Measurements from ENCODE around the gene NFAT5. TPM values are rescaled to one million over a fixed set of nuclear protein-coding genes. Genes with fewer than 3 reads are reported as not detected.

NFAT5 gene
- total RNA-seq, 1 experiment from 2014 or later: 34.8 TPM

- BruUV-seq (replicated peaks): no TSS peak
- intact Hi-C loops (cut with micrococcal nuclease; ENCODE audit: unreplicated experiment): no loop called here
- TF ChIP-seq EZH2 (IDR thresholded peaks at IDR 0.05; ENCODE audit: borderline replicate concordance, low read depth, low read length, poor library complexity, severe bottlenecking): no peak
- no peak for TF ChIP-seq CTCF (conservative IDR thresholded peaks at IDR 0.05; ENCODE audit: low read depth, low read length)
- POLR2A ChIA-PET (ENCODE audit: low non-redundant PET): no interaction called here
- no peaks in the 10 kb centered on the region for H3K27me3 ChIP-seq (replicated peaks; ENCODE audit: insufficient read depth, low read depth, low read length, poor library complexity)
- peaks cover 39% of the 10 kb centered on the region for H3K4me1 ChIP-seq (ENCODE audit: insufficient read depth, low read length, poor library complexity, severe bottlenecking)
- CTCF ChIA-PET: no interaction called here
- no peak overlapping the region for H3K27ac ChIP-seq (ENCODE audit: low read depth, low read length, poor library complexity, severe bottlenecking)
- H3K4me3 ChIP-seq (ENCODE audit: low read depth, low read length, poor library complexity, severe bottlenecking): no peak overlapping the region
- DNase-seq (ENCODE audit: low spot score): no peak
- H3K9me3 ChIP-seq (ENCODE audit: low read depth, low read length, poor library complexity, severe bottlenecking): no peaks in the 10 kb centered on the region
- no peaks in the 10 kb centered on the region for H3K36me3 ChIP-seq (ENCODE audit: insufficient read depth, low read length, poor library complexity, severe bottlenecking)
These were observed 32.9 kb upstream of the NFAT5 start for GRCh38 chr16:69532641-69533455.

GRCh38 chr16:69534720-69535119 is 31.0 kb upstream of the NFAT5 start:
- no peak for DNase-seq (ENCODE audit: low spot score)
- no TSS peak for BruUV-seq (replicated peaks)
- peaks cover 45% of the 10 kb centered on the region for H3K4me1 ChIP-seq (ENCODE audit: insufficient read depth, low read length, poor library complexity, severe bottlenecking)
- no peak overlapping the region for H3K27ac ChIP-seq (ENCODE audit: low read depth, low read length, poor library complexity, severe bottlenecking)
- CTCF ChIA-PET: no interaction called here
- POLR2A ChIA-PET (ENCODE audit: low non-redundant PET): no interaction called here
- intact Hi-C loops (cut with micrococcal nuclease; ENCODE audit: unreplicated experiment): no loop called here
- H3K36me3 ChIP-seq (ENCODE audit: insufficient read depth, low read length, poor library complexity, severe bottlenecking): no peaks in the 10 kb centered on the region
- no peaks in the 10 kb centered on the region for H3K27me3 ChIP-seq (replicated peaks; ENCODE audit: insufficient read depth, low read depth, low read length, poor library complexity)
- no peaks in the 10 kb centered on the region for H3K9me3 ChIP-seq (ENCODE audit: low read depth, low read length, poor library complexity, severe bottlenecking)
- no peak for TF ChIP-seq EZH2 (IDR thresholded peaks at IDR 0.05; ENCODE audit: borderline replicate concordance, low read depth, low read length, poor library complexity, severe bottlenecking)
- no peak for TF ChIP-seq CTCF (conservative IDR thresholded peaks at IDR 0.05; ENCODE audit: low read depth, low read length)
- H3K4me3 ChIP-seq (ENCODE audit: low read depth, low read length, poor library complexity, severe bottlenecking): no peak overlapping the region

GRCh38 chr16:69535123-69536050 is 30.4 kb upstream of the NFAT5 start:
- Histone ChIP-seq H3K4me3 (ENCODE audit: low read depth, low read length, poor library complexity, severe bottlenecking) (no peak overlapping the region), H3K27ac (ENCODE audit: low read depth, low read length, poor library complexity, severe bottlenecking) (no peak overlapping the region)
- POLR2A ChIA-PET (ENCODE audit: low non-redundant PET): no interaction called here

More at GRCh38 chr16:69535123-69536050, 30.4 kb upstream of the NFAT5 start:
- DNase-seq (ENCODE audit: low spot score): no peak
- H3K4me1 ChIP-seq (ENCODE audit: insufficient read depth, low read length, poor library complexity, severe bottlenecking): peaks cover 47% of the 10 kb centered on the region
- no TSS peak for BruUV-seq (replicated peaks)
- CTCF ChIA-PET: no interaction called here
- no peaks in the 10 kb centered on the region for H3K9me3 ChIP-seq (ENCODE audit: low read depth, low read length, poor library complexity, severe bottlenecking)
- H3K27me3 ChIP-seq (replicated peaks; ENCODE audit: insufficient read depth, low read depth, low read length, poor library complexity): no peaks in the 10 kb centered on the region
- no peaks in the 10 kb centered on the region for H3K36me3 ChIP-seq (ENCODE audit: insufficient read depth, low read length, poor library complexity, severe bottlenecking)
- TF ChIP-seq EZH2 (IDR thresholded peaks at IDR 0.05; ENCODE audit: borderline replicate concordance, low read depth, low read length, poor library complexity, severe bottlenecking): no peak
- no peak for TF ChIP-seq CTCF (conservative IDR thresholded peaks at IDR 0.05; ENCODE audit: low read depth, low read length)
- intact Hi-C loops (cut with micrococcal nuclease; ENCODE audit: unreplicated experiment): no loop called here

Data from A673 (cell line).